Uterus (tissue), 2 donors: Measurements from ENCODE around the gene NHEJ1.

ENCODE experiments used
- CTCF ChIP-seq, 4 experiments: fragments of 200-600 bp in 2 of 4; fragments of 450-650 bp in 2 of 4; sonication (generic) in 2 of 4; IDR thresholded peaks; one replicate each; pipeline ENCODE4 v1.5.1; 2016 to 2019; ENCODE audit warnings: antibody characterized with exemption in 4 of 4, mild to moderate bottlenecking in 2 of 4, moderate library complexity in 1 of 4
- POLR2A ChIP-seq, 2 donors: fragments of 450-650 bp; IDR thresholded peaks; one replicate each; pipeline ENCODE4 v1.6.1; 2016; ENCODE audit warnings: antibody characterized with exemption in 2 of 2, mild to moderate bottlenecking in 1 of 2, moderate library complexity in 1 of 2

GRCh38 chr2:219034823-219035222 is 125.8 kb downstream of the NHEJ1 start:
- TF ChIP-seq CTCF (IDR thresholded peaks at IDR 0.05) (no peak), POLR2A (IDR thresholded peaks at IDR 0.05) (no peak)
